Measurements from ENCODE around the gene TIPIN.
"Not testable (repeated sequence)": the region's sequence is repeated elsewhere in the genome, so short reads cannot be mapped to it uniquely, and the experiment has no call there.

Gene TIPIN

GRCh38 chr15:66381376-66381775, 24.9 kb upstream of the TIPIN start:
- not testable (repeated sequence) for DNase-seq (ENCODE audit: low spot score)

GRCh38 chr15:66378814-66379430, 22.4 kb upstream of the TIPIN start:
- no peak for DNase-seq (ENCODE audit: low spot score)

DNA sequence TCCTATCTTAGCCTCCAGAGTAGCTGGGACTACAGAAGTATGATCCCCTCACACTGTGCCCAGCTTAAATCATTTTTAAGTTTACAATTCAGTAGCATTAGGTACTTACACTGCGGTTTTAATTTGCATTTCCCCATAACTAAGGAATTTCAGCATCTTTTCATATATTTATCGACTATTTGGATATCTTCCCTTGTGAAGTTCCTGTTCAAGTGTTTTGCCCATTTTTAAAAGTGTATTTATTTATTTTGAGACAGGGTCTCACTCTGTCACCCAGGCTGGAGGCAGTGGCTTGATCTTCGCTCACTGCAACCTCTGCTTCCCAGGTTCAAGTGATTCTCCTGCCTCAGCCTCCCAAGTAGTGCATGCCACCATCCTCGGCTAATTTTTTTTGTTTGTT, 17.7 kb upstream of the TIPIN start:
- no peak for DNase-seq (ENCODE audit: low spot score)

- peak; percentile 32 for DNase-seq (ENCODE audit: low spot score)
Measured at GRCh38 chr15:66369773-66370651, 13.5 kb upstream of the TIPIN start.

- DNase-seq (ENCODE audit: low spot score), result no peak
Measured at GRCh38 chr15:66364944-66365528, 8.6 kb upstream of the TIPIN start.

DNA sequence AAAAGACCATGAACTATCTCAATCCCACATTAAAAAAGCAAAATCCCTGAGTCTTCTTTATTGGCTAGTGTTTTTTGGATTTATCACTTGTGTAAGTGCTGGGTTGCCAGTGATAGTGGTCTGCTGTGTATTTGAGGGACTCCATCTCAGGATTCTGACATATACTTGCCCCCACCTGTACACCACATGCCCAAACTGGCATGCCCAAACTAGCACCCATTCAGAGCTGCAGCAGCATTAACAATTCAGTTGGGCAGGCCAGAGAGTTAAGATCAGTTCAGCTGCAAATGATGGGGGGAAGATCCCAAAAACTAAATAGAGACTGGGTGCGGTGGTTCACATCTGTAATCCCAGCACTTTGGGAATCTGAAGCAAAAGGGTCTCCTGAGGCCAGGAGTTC, 6.3 kb upstream of the TIPIN start:
- DNase-seq (ENCODE audit: low spot score), result no peak

GRCh38 chr15:66361745-66362460, 5.4 kb upstream of the TIPIN start:
- DNase-seq (ENCODE audit: low spot score), result not testable (repeated sequence)

- DNase-seq (ENCODE audit: low spot score), result no peak
Measured at GRCh38 chr15:66359740-66360139, 3.3 kb upstream of the TIPIN start.

DNA sequence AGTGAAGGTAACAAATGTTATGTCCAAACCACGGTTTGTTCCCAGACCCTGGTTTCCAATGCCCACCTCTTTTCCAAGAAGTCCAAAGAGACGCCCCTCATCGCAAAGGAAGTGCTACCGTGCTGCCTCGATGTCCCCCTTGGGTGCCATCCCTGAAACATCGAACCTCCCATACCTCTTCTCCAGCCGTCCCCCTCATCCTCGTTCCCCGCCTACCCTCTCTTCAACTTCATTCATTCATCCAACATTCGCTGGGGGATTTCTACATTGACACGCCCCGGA, 467 bp downstream of the TIPIN start:
- no peak for DNase-seq (ENCODE audit: low spot score)

GRCh38 chr15:66348530-66348929, 8.0 kb downstream of the TIPIN start:
- DNase-seq (ENCODE audit: low spot score), result not testable (repeated sequence)

DNA sequence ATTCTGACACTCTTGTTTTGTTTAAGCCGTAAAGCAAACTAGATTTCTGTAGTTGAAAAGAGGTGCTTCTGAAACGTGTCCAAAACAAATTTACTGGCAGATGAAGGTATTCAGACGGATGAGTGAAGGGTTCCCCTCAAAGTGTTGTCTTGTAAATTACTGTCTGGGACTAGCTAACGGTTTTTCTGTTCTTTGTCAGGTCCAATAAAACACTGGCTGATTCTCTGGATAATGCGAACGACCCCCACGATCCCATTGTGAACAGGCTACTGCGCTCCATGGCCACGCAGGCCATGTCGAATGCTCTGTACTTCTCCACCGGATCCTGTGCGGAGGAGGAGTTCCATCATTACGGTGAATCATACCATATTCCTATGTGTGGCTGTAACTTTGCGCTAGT, 27.7 kb downstream of the TIPIN start:
- DNase-seq (ENCODE audit: low spot score), result no peak

DNA sequence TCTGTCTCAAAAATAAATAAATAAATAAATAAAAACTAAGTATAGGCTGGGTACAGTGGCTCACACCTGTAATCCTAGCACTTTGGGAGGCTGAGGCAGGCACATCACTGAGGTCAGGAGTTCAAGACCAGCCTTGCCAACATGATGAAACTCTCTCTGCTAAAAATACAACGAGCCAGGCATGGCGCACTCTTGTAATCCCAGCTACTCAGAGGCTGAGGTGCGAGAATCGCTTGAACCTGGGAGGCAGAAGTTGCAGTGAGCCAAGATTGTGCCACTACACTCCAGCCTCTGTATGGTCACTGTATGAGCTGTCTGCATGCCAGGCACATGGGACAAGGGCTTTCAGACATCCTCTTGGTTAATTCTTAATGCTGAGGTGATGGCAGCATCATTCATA, 28.7 kb downstream of the TIPIN start:
- no peak for DNase-seq (ENCODE audit: low spot score)

GRCh38 chr15:66326051-66326450, 30.4 kb downstream of the TIPIN start:
- no peak for DNase-seq (ENCODE audit: low spot score)

GRCh38 chr15:66323312-66323928, 33.1 kb downstream of the TIPIN start:
- DNase-seq (ENCODE audit: low spot score), result no peak

DNA sequence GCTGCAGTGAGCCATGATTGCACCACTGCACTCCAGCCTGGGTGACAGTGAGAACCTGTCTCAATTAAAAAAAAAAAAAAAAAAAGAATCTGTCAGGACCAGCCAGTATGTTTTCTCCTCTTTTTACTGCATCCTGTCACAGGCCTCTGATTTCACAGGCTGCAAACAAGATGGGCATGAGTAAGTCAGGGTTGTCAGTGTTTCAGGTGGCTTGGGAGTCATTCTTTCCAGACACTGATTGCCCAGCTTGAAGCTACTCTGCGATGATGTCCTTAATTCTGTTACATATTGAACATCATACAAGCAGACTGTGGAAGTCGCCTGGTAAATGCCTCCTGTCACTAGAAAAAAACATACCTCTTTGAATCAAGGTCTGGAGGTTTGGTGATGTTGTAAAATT, 44.3 kb downstream of the TIPIN start:
- DNase-seq (ENCODE audit: low spot score), result no peak

- no peak for DNase-seq (ENCODE audit: low spot score)
Measured at GRCh38 chr15:66310786-66311185, 45.7 kb downstream of the TIPIN start.

GRCh38 chr15:66309828-66310227, 46.7 kb downstream of the TIPIN start:
- DNase-seq (ENCODE audit: low spot score), result no peak

GRCh38 chr15:66308531-66308930, 48.0 kb downstream of the TIPIN start:
- DNase-seq (ENCODE audit: low spot score), result no peak

- no peak for DNase-seq (ENCODE audit: low spot score)
Measured at GRCh38 chr15:66306381-66306780, 50.1 kb downstream of the TIPIN start.

DNA sequence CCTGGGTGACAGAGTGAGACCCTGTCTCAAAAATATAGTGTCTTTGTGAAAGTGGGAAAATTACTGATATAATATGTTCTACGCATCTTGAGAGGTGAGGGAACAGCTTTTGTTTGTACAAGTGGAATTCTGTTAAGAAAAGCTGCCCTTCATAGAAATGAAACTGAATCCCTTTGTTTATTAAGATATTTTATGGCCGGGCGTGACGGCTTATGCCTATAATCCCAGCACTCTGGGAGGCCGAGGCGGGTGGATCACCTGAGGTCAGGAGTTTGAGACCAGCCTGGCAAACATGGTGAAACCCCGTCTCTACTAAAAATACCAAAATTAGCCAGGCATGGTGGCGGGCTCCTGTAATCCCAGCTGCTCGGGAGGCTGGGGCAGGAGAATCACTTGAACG, 52.1 kb downstream of the TIPIN start:
- not testable (repeated sequence) for DNase-seq (ENCODE audit: low spot score)

DNA sequence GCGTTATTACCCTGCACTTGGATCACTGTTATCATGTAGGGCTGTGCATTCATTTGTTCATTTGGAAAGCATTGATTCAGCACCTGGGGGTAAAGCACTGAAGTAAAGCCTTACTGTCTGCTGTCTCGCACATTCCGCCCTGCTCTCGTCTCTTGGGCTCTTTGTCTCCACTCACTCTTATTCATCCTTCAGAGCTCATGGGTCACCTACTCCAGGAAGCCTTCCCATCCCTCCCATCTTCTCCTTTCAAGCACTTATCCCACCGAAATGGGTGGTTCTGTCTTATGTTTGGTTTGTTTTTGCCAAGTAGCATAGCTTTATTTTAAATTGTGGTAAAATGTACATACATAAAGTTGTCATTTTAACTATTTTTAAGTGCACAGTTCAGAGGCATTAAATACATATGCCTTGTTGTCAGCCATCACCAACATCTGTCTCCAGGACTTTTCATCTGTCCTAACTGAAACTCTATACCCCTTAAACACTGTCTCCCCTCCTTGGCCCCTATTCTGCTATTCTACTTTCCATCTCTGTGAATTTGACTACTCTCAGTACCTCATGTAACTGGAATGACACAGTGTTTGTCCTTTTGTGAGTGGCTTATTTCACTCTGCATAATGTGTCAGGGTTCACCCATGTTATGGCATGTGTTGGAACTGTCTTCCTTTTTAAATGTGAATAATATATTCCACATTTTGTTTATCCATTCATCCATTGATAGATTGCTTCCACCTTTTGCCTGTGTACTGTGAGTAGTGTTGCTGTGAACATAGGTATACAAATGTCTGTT, 53.8 kb downstream of the TIPIN start:
- DNase-seq (ENCODE audit: low spot score), result no peak

All from hepatic stellate cell (primary cell).